ENCODE results near the gene MIS18BP1.
"Not testable (repeated sequence)": the region's sequence is repeated elsewhere in the genome, so short reads cannot be mapped to it uniquely, and the experiment has no call there.

MIS18BP1 gene

GRCh38 chr14:45227566-45227965, 25.4 kb downstream of the MIS18BP1 start:
- Histone ChIP-seq H3K9ac (ENCODE audit: low read length) (no peak overlapping the region), H3K36me3 (ENCODE audit: control insufficient read depth, insufficient read depth, low read length) (no peaks in the 10 kb centered on the region), H3K4me3 (ENCODE audit: low read length) (no peak overlapping the region), H3K4me1 (ENCODE audit: control insufficient read depth, insufficient read depth, low read length) (no peaks in the 10 kb centered on the region), H3K27me3 (ENCODE audit: control insufficient read depth, insufficient read depth, low read length) (no peaks in the 10 kb centered on the region), H3K9me3 (ENCODE audit: control insufficient read depth, low read length) (no peaks in the 10 kb centered on the region)

DNA sequence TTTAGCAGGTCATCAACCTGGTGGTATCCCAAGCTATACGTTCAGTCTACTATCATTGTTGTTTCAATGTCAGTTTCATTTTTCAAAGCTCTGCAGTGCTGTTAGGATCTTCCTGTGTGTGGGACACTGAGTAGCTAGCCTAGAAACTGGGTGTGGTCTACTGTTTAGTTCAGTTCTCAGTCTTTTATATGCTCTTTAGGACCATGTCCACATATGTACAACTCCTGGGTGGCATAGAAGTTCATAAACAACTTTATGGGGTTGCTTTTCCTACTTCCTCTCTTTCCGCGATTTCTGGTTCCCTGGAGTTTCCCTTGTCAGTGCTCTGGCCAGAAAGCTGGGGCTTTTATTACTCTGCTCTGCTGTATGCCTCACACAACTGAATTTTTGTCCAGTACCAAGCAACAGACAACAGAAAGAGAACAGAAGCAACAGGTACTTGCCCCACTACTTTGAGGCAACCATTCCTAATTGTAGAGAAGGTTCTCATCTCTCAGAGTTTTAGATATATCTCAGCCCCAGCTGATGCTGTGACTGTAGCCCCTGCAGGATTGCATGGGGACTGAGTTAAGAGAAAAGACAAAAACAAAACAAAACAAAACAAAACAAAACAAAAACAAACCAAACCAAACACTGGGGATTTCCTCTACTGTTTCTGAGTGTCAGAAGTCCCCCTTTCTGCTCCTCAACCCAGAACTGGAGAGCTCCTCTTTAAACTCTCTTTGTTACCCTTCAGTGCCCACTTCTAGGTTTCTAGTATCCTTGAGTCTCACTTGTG, 30.3 kb downstream of the MIS18BP1 start:
- H3K9me3 ChIP-seq (ENCODE audit: control insufficient read depth, low read length) = no peaks in the 10 kb centered on the region
- no peaks in the 10 kb centered on the region for H3K4me1 ChIP-seq (ENCODE audit: control insufficient read depth, insufficient read depth, low read length)
- no peaks in the 10 kb centered on the region for H3K36me3 ChIP-seq (ENCODE audit: control insufficient read depth, insufficient read depth, low read length)
- H3K4me3 ChIP-seq (ENCODE audit: low read length) = no peak overlapping the region
- H3K9ac ChIP-seq (ENCODE audit: low read length) = no peak overlapping the region
- no peaks in the 10 kb centered on the region for H3K27me3 ChIP-seq (ENCODE audit: control insufficient read depth, insufficient read depth, low read length)

DNA sequence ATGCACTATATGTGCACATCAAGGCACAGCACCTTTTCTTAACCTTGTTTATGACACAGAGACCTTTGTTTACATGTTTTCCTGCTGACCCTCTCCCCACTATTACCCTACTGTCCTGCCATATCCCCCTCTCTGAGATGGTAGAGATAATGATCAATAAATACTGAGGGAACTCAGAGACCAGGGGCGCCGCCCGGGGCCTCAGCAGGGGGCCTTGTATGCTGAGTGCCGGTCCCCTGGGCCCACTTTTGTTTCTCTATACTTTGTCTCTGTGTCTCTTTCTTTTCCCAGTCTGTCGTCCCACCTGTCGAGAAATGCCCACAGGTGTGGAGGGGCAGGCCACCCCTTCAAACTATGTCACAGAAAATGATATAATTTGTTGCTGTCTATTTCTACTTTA, 38.7 kb downstream of the MIS18BP1 start:
- H3K4me3 ChIP-seq (ENCODE audit: low read length); H3K4me1 ChIP-seq (ENCODE audit: control insufficient read depth, insufficient read depth, low read length); H3K9ac ChIP-seq (ENCODE audit: low read length); H3K36me3 ChIP-seq (ENCODE audit: control insufficient read depth, insufficient read depth, low read length); H3K27me3 ChIP-seq (ENCODE audit: control insufficient read depth, insufficient read depth, low read length); H3K9me3 ChIP-seq (ENCODE audit: control insufficient read depth, low read length): not testable (repeated sequence)

DNA sequence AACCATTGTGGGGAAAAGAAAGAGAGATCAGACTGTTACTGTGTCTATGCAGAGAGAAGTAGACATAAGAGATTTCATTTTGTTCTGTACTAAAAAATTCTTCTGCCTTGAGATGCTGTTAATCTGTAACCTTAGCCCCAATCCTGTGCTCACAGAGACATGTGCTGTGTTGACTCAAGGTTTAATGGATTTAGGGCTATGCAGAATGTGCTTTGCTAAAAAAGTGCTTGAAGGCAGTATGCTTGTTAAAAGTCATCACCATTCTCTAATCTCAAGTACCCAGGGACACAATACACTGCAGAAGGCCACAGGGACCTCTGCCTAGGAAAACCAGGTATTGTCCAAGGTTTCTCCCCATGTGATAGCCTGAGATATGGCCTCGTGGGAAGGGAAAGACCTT, 39.3 kb downstream of the MIS18BP1 start:
- not testable (repeated sequence) for H3K9ac ChIP-seq (ENCODE audit: low read length); H3K27me3 ChIP-seq (ENCODE audit: control insufficient read depth, insufficient read depth, low read length); H3K4me3 ChIP-seq (ENCODE audit: low read length); H3K4me1 ChIP-seq (ENCODE audit: control insufficient read depth, insufficient read depth, low read length); H3K9me3 ChIP-seq (ENCODE audit: control insufficient read depth, low read length); H3K36me3 ChIP-seq (ENCODE audit: control insufficient read depth, insufficient read depth, low read length)

DNA sequence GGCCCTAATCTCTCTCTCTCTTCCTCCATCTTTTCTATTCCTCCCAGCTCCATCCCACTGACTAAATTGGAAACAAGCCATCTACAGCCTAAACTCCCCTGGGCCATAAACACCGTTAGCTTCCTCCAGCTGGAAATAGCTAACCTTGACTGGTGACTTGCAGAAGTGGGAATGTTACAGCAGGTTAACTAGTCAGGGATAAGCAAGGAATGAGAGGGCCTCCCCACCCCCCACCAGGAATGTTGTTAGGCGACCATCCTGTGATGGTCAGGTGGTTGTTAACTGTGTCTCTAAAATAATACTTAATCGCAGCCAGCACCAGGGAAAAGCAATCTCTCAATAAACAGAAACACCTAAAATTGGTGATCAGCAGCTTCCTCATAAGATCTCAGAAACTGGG, 40.8 kb downstream of the MIS18BP1 start:
- Histone ChIP-seq H3K9me3 (ENCODE audit: control insufficient read depth, low read length) (no peaks in the 10 kb centered on the region), H3K36me3 (ENCODE audit: control insufficient read depth, insufficient read depth, low read length) (no peaks in the 10 kb centered on the region), H3K9ac (ENCODE audit: low read length) (no peak overlapping the region), H3K4me1 (ENCODE audit: control insufficient read depth, insufficient read depth, low read length) (no peaks in the 10 kb centered on the region), H3K27me3 (ENCODE audit: control insufficient read depth, insufficient read depth, low read length) (no peaks in the 10 kb centered on the region), H3K4me3 (ENCODE audit: low read length) (no peak overlapping the region)

GRCh38 chr14:45211295-45211694, 41.7 kb downstream of the MIS18BP1 start:
- H3K4me1 ChIP-seq (ENCODE audit: control insufficient read depth, insufficient read depth, low read length) = no peaks in the 10 kb centered on the region
- H3K36me3 ChIP-seq (ENCODE audit: control insufficient read depth, insufficient read depth, low read length) = no peaks in the 10 kb centered on the region
- H3K9me3 ChIP-seq (ENCODE audit: control insufficient read depth, low read length) = no peaks in the 10 kb centered on the region
- no peaks in the 10 kb centered on the region for H3K27me3 ChIP-seq (ENCODE audit: control insufficient read depth, insufficient read depth, low read length)
- H3K4me3 ChIP-seq (ENCODE audit: low read length) = no peak overlapping the region
- H3K9ac ChIP-seq (ENCODE audit: low read length) = no peak overlapping the region

DNA sequence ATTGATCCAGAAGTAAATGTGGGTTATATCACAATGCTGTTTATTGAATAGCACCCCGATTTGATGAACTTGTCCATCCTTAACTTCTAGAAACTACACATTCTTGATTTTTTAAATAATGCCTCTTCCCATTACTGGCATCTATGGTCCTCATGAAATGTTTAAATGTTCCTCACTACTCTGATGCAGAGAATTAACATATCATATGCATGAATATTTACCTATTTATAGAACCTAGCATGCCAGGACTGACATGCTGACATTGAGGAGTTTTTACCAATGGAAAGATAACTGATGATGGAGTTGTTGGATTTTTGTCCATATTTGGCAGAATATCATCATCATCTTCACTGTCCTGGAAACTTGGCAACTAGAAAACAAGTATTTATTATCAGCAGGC, 42.8 kb downstream of the MIS18BP1 start:
- Histone ChIP-seq H3K4me1 (ENCODE audit: control insufficient read depth, insufficient read depth, low read length) (no peaks in the 10 kb centered on the region), H3K9ac (ENCODE audit: low read length) (no peak overlapping the region), H3K27me3 (ENCODE audit: control insufficient read depth, insufficient read depth, low read length) (no peaks in the 10 kb centered on the region), H3K4me3 (ENCODE audit: low read length) (no peak overlapping the region), H3K36me3 (ENCODE audit: control insufficient read depth, insufficient read depth, low read length) (no peaks in the 10 kb centered on the region), H3K9me3 (ENCODE audit: control insufficient read depth, low read length) (no peaks in the 10 kb centered on the region)

- H3K4me1 ChIP-seq (ENCODE audit: control insufficient read depth, insufficient read depth, low read length) = no peaks in the 10 kb centered on the region
Measured at GRCh38 chr14:45204241-45204640, 48.8 kb downstream of the MIS18BP1 start.

DNA sequence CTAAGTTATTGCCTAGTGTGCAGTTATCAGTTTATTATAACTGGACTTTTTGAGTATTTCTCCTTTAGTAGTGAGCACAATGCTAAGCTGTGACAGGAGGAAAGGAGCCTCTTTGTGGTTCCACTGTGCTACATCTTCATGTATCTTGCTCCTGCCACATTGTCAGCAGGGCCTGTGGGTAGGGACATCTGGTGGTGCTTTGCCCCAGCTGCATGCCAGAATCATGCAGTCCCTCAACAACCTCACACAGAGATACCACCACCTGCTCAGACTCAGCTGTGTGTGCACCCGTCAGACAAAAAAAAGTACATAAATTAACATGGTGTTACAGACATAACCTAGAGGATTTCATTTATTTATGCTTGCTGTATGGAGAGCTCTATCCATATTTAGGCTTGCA, 51.1 kb downstream of the MIS18BP1 start:
- H3K27me3 ChIP-seq (ENCODE audit: control insufficient read depth, insufficient read depth, low read length) = no peaks in the 10 kb centered on the region
- H3K9ac ChIP-seq (ENCODE audit: low read length) = no peak overlapping the region
- no peaks in the 10 kb centered on the region for H3K4me1 ChIP-seq (ENCODE audit: control insufficient read depth, insufficient read depth, low read length)
- no peaks in the 10 kb centered on the region for H3K9me3 ChIP-seq (ENCODE audit: control insufficient read depth, low read length)
- H3K36me3 ChIP-seq (ENCODE audit: control insufficient read depth, insufficient read depth, low read length) = no peaks in the 10 kb centered on the region
- no peak overlapping the region for H3K4me3 ChIP-seq (ENCODE audit: low read length)

More at GRCh38 chr14:45204241-45204640, 48.8 kb downstream of the MIS18BP1 start:
- no peak overlapping the region for H3K4me3 ChIP-seq (ENCODE audit: low read length)
- no peak overlapping the region for H3K9ac ChIP-seq (ENCODE audit: low read length)
- no peaks in the 10 kb centered on the region for H3K27me3 ChIP-seq (ENCODE audit: control insufficient read depth, insufficient read depth, low read length)
- H3K36me3 ChIP-seq (ENCODE audit: control insufficient read depth, insufficient read depth, low read length) = no peaks in the 10 kb centered on the region
- no peaks in the 10 kb centered on the region for H3K9me3 ChIP-seq (ENCODE audit: control insufficient read depth, low read length)

GRCh38 chr14:45199230-45199629, 53.8 kb downstream of the MIS18BP1 start:
- Histone ChIP-seq H3K4me3 (ENCODE audit: low read length) (no peak overlapping the region), H3K9ac (ENCODE audit: low read length) (no peak overlapping the region), H3K27me3 (ENCODE audit: control insufficient read depth, insufficient read depth, low read length) (no peaks in the 10 kb centered on the region), H3K36me3 (ENCODE audit: control insufficient read depth, insufficient read depth, low read length) (no peaks in the 10 kb centered on the region), H3K4me1 (ENCODE audit: control insufficient read depth, insufficient read depth, low read length) (no peaks in the 10 kb centered on the region), H3K9me3 (ENCODE audit: control insufficient read depth, low read length) (no peaks in the 10 kb centered on the region)

DNA sequence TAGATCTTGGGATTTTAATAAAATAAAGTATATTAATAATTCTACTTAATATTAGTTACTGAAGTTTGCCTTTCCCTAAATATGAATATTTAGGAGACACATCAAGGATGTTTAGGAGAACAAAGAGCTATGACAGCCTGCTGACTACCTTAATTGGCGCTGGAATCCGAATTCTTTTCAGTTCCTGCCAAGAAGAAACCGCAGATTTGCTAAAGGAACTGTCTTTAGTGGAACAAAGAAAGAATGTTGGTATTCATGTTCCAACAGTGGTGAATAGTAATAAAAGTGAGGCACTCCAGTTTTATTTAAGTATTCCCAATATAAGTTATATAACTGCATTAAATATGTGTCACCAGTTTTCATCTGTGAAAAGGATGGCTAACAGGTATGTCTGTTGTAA, 54.5 kb downstream of the MIS18BP1 start:
- Histone ChIP-seq H3K4me3 (ENCODE audit: low read length) (no peak overlapping the region), H3K9ac (ENCODE audit: low read length) (no peak overlapping the region), H3K36me3 (ENCODE audit: control insufficient read depth, insufficient read depth, low read length) (no peaks in the 10 kb centered on the region), H3K9me3 (ENCODE audit: control insufficient read depth, low read length) (no peaks in the 10 kb centered on the region), H3K27me3 (ENCODE audit: control insufficient read depth, insufficient read depth, low read length) (no peaks in the 10 kb centered on the region), H3K4me1 (ENCODE audit: control insufficient read depth, insufficient read depth, low read length) (no peaks in the 10 kb centered on the region)

DNA sequence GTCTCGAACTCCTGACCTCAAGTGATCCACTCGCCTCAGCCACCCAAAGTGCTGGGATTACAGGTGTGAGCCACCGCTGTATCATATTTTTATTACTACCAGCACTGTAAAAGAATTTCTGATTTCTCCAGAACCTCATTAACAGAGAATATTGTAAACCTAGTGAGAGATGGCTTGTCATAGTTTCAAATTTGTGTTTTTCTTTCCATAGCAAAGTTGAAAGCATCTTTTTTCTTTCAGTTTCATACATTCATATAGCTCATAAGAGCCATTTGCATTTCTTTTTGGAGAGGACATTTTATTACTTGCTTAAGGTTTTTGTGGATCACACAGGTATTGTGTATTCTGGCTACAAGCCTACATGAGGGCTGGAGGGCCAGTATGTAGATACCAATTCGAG, 58.0 kb downstream of the MIS18BP1 start:
- Histone ChIP-seq H3K9ac (ENCODE audit: low read length) (no peak overlapping the region), H3K4me3 (ENCODE audit: low read length) (no peak overlapping the region), H3K36me3 (ENCODE audit: control insufficient read depth, insufficient read depth, low read length) (no peaks in the 10 kb centered on the region), H3K9me3 (ENCODE audit: control insufficient read depth, low read length) (no peaks in the 10 kb centered on the region), H3K27me3 (ENCODE audit: control insufficient read depth, insufficient read depth, low read length) (no peaks in the 10 kb centered on the region), H3K4me1 (ENCODE audit: control insufficient read depth, insufficient read depth, low read length) (no peaks in the 10 kb centered on the region)

Measured in mucosa of stomach (tissue), 1 donor.